ENCODE results near the gene APBA2.
A peak's percentile ranks its signal among the peaks of the same experiment; 100 is the strongest.

Gene APBA2

DNA sequence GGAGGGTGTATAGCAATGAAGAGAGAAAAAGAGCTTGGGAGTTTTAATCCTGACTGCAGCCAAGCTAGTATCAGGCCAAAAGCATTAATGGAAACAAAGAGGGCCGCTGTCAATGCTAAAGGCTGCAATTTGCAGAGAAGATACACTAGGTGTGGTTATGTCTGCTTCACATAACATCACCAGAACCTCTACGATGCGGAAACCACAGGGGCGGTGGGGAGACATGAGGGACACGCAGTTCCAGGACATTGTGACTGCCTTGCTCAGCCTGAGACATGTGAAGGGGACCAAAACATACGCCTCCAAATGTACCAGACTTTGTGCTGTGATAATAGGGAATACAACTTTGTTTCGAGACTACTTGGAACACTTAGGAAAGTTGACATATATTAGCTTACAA is 88.4 kb downstream of the APBA2 start:
- no peak overlapping the region for H3K4me2 ChIP-seq (ENCODE audit: low read depth, low read length)
- H3K4me3 ChIP-seq (ENCODE audit: low read length), result no peak overlapping the region
- no peak for DNase-seq

DNA sequence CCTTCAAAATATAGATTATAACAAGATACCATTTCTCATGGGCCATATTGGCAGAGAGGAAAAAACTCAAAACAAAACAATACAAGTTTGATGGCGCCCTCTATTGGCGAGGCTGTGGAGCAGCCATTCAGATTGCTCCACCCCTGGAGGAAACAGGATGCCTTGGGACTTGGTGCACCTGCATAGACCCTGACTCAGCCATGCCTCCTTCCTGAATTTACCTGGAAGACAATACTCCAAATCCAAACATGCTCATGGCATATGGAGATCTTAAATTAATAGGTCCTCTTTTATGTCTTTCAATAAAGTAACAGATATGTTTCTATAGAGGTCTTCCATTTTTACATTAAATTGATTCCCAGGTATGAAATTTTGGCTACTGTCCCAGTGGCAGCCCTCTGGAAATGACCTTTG is 90.0 kb downstream of the APBA2 start:
- H3K79me2 ChIP-seq (ENCODE audit: low read length), result no peaks in the 10 kb centered on the region
- H3K27me3 ChIP-seq (replicated peaks; ENCODE audit: insufficient read depth, low read length), result no peaks in the 10 kb centered on the region
- no peak overlapping the region for H2AFZ ChIP-seq (ENCODE audit: low read length)
- no peaks in the 10 kb centered on the region for H3K4me1 ChIP-seq (ENCODE audit: low read length)
- no peaks in the 10 kb centered on the region for H3K9me3 ChIP-seq (replicated peaks; ENCODE audit: insufficient read depth, low read length)
- no peak for TF ChIP-seq EZH2phosphoT487 (IDR thresholded peaks at IDR 0.05; ENCODE audit: low read length)
- no peak for TF ChIP-seq EZH2 (optimal IDR thresholded peaks at IDR 0.05; ENCODE audit: low read depth, low read length)
- TF ChIP-seq, protein P1, sequence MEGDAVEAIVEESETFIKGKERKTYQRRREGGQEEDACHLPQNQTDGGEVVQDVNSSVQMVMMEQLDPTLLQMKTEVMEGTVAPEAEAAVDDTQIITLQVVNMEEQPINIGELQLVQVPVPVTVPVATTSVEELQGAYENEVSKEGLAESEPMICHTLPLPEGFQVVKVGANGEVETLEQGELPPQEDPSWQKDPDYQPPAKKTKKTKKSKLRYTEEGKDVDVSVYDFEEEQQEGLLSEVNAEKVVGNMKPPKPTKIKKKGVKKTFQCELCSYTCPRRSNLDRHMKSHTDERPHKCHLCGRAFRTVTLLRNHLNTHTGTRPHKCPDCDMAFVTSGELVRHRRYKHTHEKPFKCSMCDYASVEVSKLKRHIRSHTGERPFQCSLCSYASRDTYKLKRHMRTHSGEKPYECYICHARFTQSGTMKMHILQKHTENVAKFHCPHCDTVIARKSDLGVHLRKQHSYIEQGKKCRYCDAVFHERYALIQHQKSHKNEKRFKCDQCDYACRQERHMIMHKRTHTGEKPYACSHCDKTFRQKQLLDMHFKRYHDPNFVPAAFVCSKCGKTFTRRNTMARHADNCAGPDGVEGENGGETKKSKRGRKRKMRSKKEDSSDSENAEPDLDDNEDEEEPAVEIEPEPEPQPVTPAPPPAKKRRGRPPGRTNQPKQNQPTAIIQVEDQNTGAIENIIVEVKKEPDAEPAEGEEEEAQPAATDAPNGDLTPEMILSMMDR (IDR thresholded peaks at IDR 0.05; ENCODE audit: low read length), result peak; percentile 91
- H4K20me1 ChIP-seq (ENCODE audit: insufficient read depth, low read length), result no peaks in the 10 kb centered on the region
- no peak overlapping the region for H3K4me2 ChIP-seq (ENCODE audit: low read depth, low read length)
- no peak overlapping the region for H3K4me3 ChIP-seq (ENCODE audit: low read length)
- no peaks in the 10 kb centered on the region for H3F3A ChIP-seq (ENCODE audit: insufficient read depth, low read length)
- no peaks in the 10 kb centered on the region for H3K9me2 ChIP-seq (replicated peaks; ENCODE audit: insufficient read depth, low read length)
- H3K9ac ChIP-seq (ENCODE audit: low read length), result no peak overlapping the region
- H3K36me3 ChIP-seq (replicated peaks; ENCODE audit: insufficient read depth, low read length), result no peaks in the 10 kb centered on the region
- no peak overlapping the region for H3K27ac ChIP-seq (ENCODE audit: low read length)
- peak; percentile 63 for DNase-seq

More for the DNA sequence above, 88.4 kb downstream of the APBA2 start:
- Histone ChIP-seq H3K79me2 (ENCODE audit: low read length) (no peaks in the 10 kb centered on the region), H3K27me3 (replicated peaks; ENCODE audit: insufficient read depth, low read length) (no peaks in the 10 kb centered on the region), H3F3A (ENCODE audit: insufficient read depth, low read length) (no peaks in the 10 kb centered on the region), H3K9ac (ENCODE audit: low read length) (no peak overlapping the region), H4K20me1 (ENCODE audit: insufficient read depth, low read length) (no peaks in the 10 kb centered on the region), H3K27ac (ENCODE audit: low read length) (no peak overlapping the region), H3K9me3 (replicated peaks; ENCODE audit: insufficient read depth, low read length) (no peaks in the 10 kb centered on the region), H3K4me1 (ENCODE audit: low read length) (no peaks in the 10 kb centered on the region), H3K9me2 (replicated peaks; ENCODE audit: insufficient read depth, low read length) (no peaks in the 10 kb centered on the region), H2AFZ (ENCODE audit: low read length) (no peak overlapping the region), H3K36me3 (replicated peaks; ENCODE audit: insufficient read depth, low read length) (no peaks in the 10 kb centered on the region)
- TF ChIP-seq EZH2phosphoT487 (IDR thresholded peaks at IDR 0.05; ENCODE audit: low read length), result no peak
- TF ChIP-seq, protein P1 (IDR thresholded peaks at IDR 0.05; ENCODE audit: low read length), result no peak
- TF ChIP-seq EZH2 (optimal IDR thresholded peaks at IDR 0.05; ENCODE audit: low read depth, low read length), result no peak

DNA sequence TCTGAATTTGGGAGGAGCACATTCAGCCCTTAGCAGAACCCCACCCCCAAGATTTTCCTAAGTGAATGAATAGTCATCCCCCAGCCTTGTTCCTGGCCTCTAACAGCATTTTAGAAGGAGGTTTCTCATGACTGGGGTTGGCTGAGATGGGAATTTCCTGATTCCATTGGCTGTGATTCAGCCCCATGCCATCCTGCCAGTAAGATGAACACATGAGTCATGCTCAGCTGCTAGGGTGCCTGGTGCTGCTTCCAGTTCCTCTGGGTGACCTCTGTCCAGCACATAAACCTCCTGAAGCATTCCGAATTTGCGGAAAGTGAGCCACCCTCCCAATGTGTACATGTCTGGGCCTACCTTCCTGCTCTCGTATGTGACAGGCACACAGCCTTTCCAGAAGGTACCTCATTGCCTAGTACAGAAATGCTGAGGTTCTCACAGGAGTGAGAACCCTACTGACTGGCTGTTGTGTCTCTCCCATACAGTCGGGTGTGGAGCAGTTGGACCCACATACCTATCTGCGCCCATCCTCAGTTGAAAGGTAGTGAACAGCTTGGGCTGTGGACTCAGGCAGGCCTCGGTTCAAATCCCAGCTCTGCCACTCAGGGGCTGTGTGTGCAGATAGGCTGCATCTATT is 91.7 kb downstream of the APBA2 start:
- H3K27ac ChIP-seq (ENCODE audit: low read length), result no peak overlapping the region
- H3K9me2 ChIP-seq (replicated peaks; ENCODE audit: insufficient read depth, low read length), result no peaks in the 10 kb centered on the region
- DNase-seq, result no peak
- H3K9ac ChIP-seq (ENCODE audit: low read length), result no peak overlapping the region
- H3K27me3 ChIP-seq (replicated peaks; ENCODE audit: insufficient read depth, low read length), result no peaks in the 10 kb centered on the region
- H3K79me2 ChIP-seq (ENCODE audit: low read length), result no peaks in the 10 kb centered on the region
- H3K36me3 ChIP-seq (replicated peaks; ENCODE audit: insufficient read depth, low read length), result no peaks in the 10 kb centered on the region
- H3K9me3 ChIP-seq (replicated peaks; ENCODE audit: insufficient read depth, low read length), result no peaks in the 10 kb centered on the region
- no peak overlapping the region for H2AFZ ChIP-seq (ENCODE audit: low read length)
- no peaks in the 10 kb centered on the region for H4K20me1 ChIP-seq (ENCODE audit: insufficient read depth, low read length)
- TF ChIP-seq, protein P1 (IDR thresholded peaks at IDR 0.05; ENCODE audit: low read length), result no peak
- no peak for TF ChIP-seq EZH2phosphoT487 (IDR thresholded peaks at IDR 0.05; ENCODE audit: low read length)
- TF ChIP-seq EZH2 (optimal IDR thresholded peaks at IDR 0.05; ENCODE audit: low read depth, low read length), result no peak
- no peaks in the 10 kb centered on the region for H3K4me1 ChIP-seq (ENCODE audit: low read length)
- no peak overlapping the region for H3K4me3 ChIP-seq (ENCODE audit: low read length)
- no peaks in the 10 kb centered on the region for H3F3A ChIP-seq (ENCODE audit: insufficient read depth, low read length)
- H3K4me2 ChIP-seq (ENCODE audit: low read depth, low read length), result no peak overlapping the region

All from MM.1S (cell line).